MM.1S (cell line): Measurements from ENCODE around the gene MOSMO.

ENCODE experiments used
- DNase-seq: peaks from one replicate; pipeline ENCODE4 v3.0.0-alpha.2; 2015
- H2AFZ ChIP-seq: fragments of 300-600 bp; sonication (generic); 2 replicates; pipeline ENCODE4 v1.6.0; 2016; ENCODE audit warnings: antibody characterized with exemption, low read length
- H3F3A ChIP-seq: fragments of 300-600 bp; sonication (generic); 2 replicates; pipeline ENCODE4 v1.6.1; 2016; ENCODE audit warnings: mild to moderate bottlenecking, antibody characterized with exemption, low read length, moderate library complexity, mixed read lengths; ENCODE audit not compliant: insufficient read depth
- H3K27ac ChIP-seq: fragments of 300-600 bp; sonication (generic); 2 replicates; pipeline ENCODE4 v1.5.1; 2016; ENCODE audit warnings: mild to moderate bottlenecking, low read length
- H3K27me3 ChIP-seq: fragments of 300-600 bp; sonication (generic); replicated peaks from 2 replicates; pipeline ENCODE4 v1.6.0; 2016; ENCODE audit warnings: low read length; ENCODE audit not compliant: insufficient read depth
- H3K36me3 ChIP-seq: fragments of 300-600 bp; sonication (generic); replicated peaks from 2 replicates; pipeline ENCODE4 v1.6.1; 2016; ENCODE audit warnings: mild to moderate bottlenecking, low read length, mixed read lengths; ENCODE audit not compliant: insufficient read depth
- H3K4me1 ChIP-seq: fragments of 300-600 bp; sonication (generic); 2 replicates; pipeline ENCODE4 v1.6.1; 2016; ENCODE audit warnings: low read length, mixed read lengths
- H3K4me2 ChIP-seq: fragments of 300-600 bp; sonication (generic); 2 replicates; pipeline ENCODE4 v1.6.0; 2016; ENCODE audit warnings: low read depth, low read length
- H3K4me3 ChIP-seq: fragments of 300-600 bp; sonication (generic); 2 replicates; pipeline ENCODE4 v1.5.1; 2016; ENCODE audit warnings: low read length, mixed read lengths
- H3K79me2 ChIP-seq: fragments of 300-600 bp; sonication (generic); 2 replicates; pipeline ENCODE4 v1.6.1; 2016; ENCODE audit warnings: mixed run types, low read length, mixed read lengths
- H3K9ac ChIP-seq: fragments of 300-600 bp; sonication (generic); 2 replicates; pipeline ENCODE4 v1.6.1; 2016; ENCODE audit warnings: low read length, mixed read lengths
- H3K9me2 ChIP-seq: fragments of 300-600 bp; sonication (generic); replicated peaks from 2 replicates; pipeline ENCODE4 v1.6.1; 2016; ENCODE audit warnings: mild to moderate bottlenecking, low read length, mixed read lengths; ENCODE audit not compliant: insufficient read depth
- H3K9me3 ChIP-seq: fragments of 300-600 bp; sonication (generic); replicated peaks from 2 replicates; pipeline ENCODE4 v1.6.1; 2016; ENCODE audit warnings: mild to moderate bottlenecking, low read length, mixed read lengths; ENCODE audit not compliant: insufficient read depth
- H4K20me1 ChIP-seq: fragments of 300-600 bp; sonication (generic); 2 replicates; pipeline ENCODE4 v1.6.1; 2016; ENCODE audit warnings: mild to moderate bottlenecking, low read length, moderate library complexity, mixed read lengths; ENCODE audit not compliant: insufficient read depth
- CTCF ChIP-seq: fragments of 300-600 bp; sonication (generic); IDR thresholded peaks from 2 replicates; pipeline ENCODE4 v1.5.1; 2016; ENCODE audit warnings: antibody characterized with exemption, low read length, mixed read lengths
- EZH2 ChIP-seq: fragments of 300-600 bp; sonication (generic); optimal IDR thresholded peaks from 2 replicates; pipeline ENCODE3; 2017; ENCODE audit warnings: low read depth, mild to moderate bottlenecking, antibody characterized with exemption, low read length, mixed read lengths
- EZH2phosphoT487 ChIP-seq: fragments of 300-600 bp; sonication (generic); IDR thresholded peaks from 2 replicates; pipeline ENCODE4 v1.6.1; 2018; ENCODE audit warnings: antibody characterized with exemption, low read length

MOSMO gene

GRCh38 chr16:22054847-22055590 lies 47.1 kb downstream of the MOSMO start:
- Histone ChIP-seq H3F3A (no peaks in the 10 kb centered on the region), H2AFZ (no peak overlapping the region), H3K4me3 (no peak overlapping the region), H3K9ac (no peak overlapping the region), H3K36me3 (no peaks in the 10 kb centered on the region), H3K9me2 (no peaks in the 10 kb centered on the region), H3K27ac (no peak overlapping the region), H3K27me3 (no peaks in the 10 kb centered on the region), H3K4me2 (no peak overlapping the region), H3K4me1 (0 out of 2 replicates have a peak, but pooled peaks cover 2% of the 10 kb centered on the region), H3K79me2 (no peaks in the 10 kb centered on the region), H4K20me1 (no peaks in the 10 kb centered on the region), H3K9me3 (no peaks in the 10 kb centered on the region)
- no peak for DNase-seq
- TF ChIP-seq EZH2 (no peak), EZH2phosphoT487 (no peak), CTCF (no peak)

- Histone ChIP-seq H3K79me2 (no peaks in the 10 kb centered on the region), H3K4me2 (no peak overlapping the region)
- no peak for DNase-seq
Measured at GRCh38 chr16:22055881-22056280, 48.0 kb downstream of the MOSMO start.

GRCh38 chr16:22063888-22064467 lies 56.1 kb downstream of the MOSMO start:
- Histone ChIP-seq H4K20me1 (no peaks in the 10 kb centered on the region), H3K79me2 (no peaks in the 10 kb centered on the region; the same call in 1 of the 2 replicates), H3F3A (no peaks in the 10 kb centered on the region), H2AFZ (no peak overlapping the region), H3K9me3 (no peaks in the 10 kb centered on the region), H3K36me3 (no peaks in the 10 kb centered on the region), H3K27me3 (no peaks in the 10 kb centered on the region), H3K9ac (no peak overlapping the region), H3K4me3 (no peak overlapping the region), H3K4me2 (no peak overlapping the region), H3K4me1 (no peaks in the 10 kb centered on the region), H3K27ac (no peak overlapping the region), H3K9me2 (no peaks in the 10 kb centered on the region)
- no peak for DNase-seq
- no peak for TF ChIP-seq EZH2phosphoT487
- no peak for TF ChIP-seq CTCF
- TF ChIP-seq EZH2: no peak

More at GRCh38 chr16:22055881-22056280, 48.0 kb downstream of the MOSMO start:
- H3K9ac ChIP-seq: no peak overlapping the region
- no peaks in the 10 kb centered on the region for H3K9me2 ChIP-seq
- H3K27me3 ChIP-seq: no peaks in the 10 kb centered on the region
- H3F3A ChIP-seq: no peaks in the 10 kb centered on the region
- no peaks in the 10 kb centered on the region for H4K20me1 ChIP-seq
- H3K27ac ChIP-seq: no peak overlapping the region
- TF ChIP-seq EZH2: no peak
- TF ChIP-seq CTCF: no peak
- no peak for TF ChIP-seq EZH2phosphoT487
- no peak overlapping the region for H3K4me3 ChIP-seq
- no peaks in the 10 kb centered on the region for H3K9me3 ChIP-seq
- H2AFZ ChIP-seq: no peak overlapping the region
- no peaks in the 10 kb centered on the region for H3K36me3 ChIP-seq
- 0 out of 2 replicates have a peak, but pooled peaks cover 2% of the 10 kb centered on the region for H3K4me1 ChIP-seq
